H1 (cell line): ENCODE results near the gene NODAL. TPM values are rescaled to one million over a fixed set of nuclear protein-coding genes. Genes with fewer than 3 reads are reported as not detected.

Source experiments
- BACH1 ChIP-seq: IDR thresholded peaks from 2 replicates; pipeline ENCODE4 v1.6.1; 2012; ENCODE audit warnings: low read length, improper control_type of control experiment
- BRCA1 ChIP-seq: IDR thresholded peaks from 2 replicates; pipeline ENCODE4 v1.6.1; 2012; ENCODE audit warnings: low read depth, low read length, improper control_type of control experiment
- CBX8 ChIP-seq: fragments of 300-800, 300-1000 bp; sonication (generic); IDR thresholded peaks from 2 replicates; pipeline ENCODE4 v1.7.1; 2016; ENCODE audit warnings: low read depth, low read length, borderline replicate concordance
- CHD1 ChIP-seq: IDR thresholded peaks from 2 replicates; pipeline ENCODE4 v1.6.1; 2012; ENCODE audit warnings: low read depth, low read length, improper control_type of control experiment
- CTBP2 ChIP-seq: IDR thresholded peaks from 2 replicates; pipeline ENCODE4 v1.7.0; 2011; ENCODE audit warnings: borderline replicate concordance, mild to moderate bottlenecking, moderate library complexity, mixed read lengths, low read length; ENCODE audit not compliant: insufficient read depth, insufficient read length
- EP300 ChIP-seq, 2 experiments: IDR thresholded peaks; 1 replicate in 1 of 2; 2 replicates in 1 of 2; pipeline ENCODE4 v1.6.1; 2011 to 2012; ENCODE audit warnings: low read depth in 2 of 2, low read length in 2 of 2, mild to moderate bottlenecking in 2 of 2, borderline replicate concordance in 1 of 2, inconsistent platforms in 1 of 2, moderate library complexity in 1 of 2
- GTF2F1 ChIP-seq: IDR thresholded peaks from 2 replicates; pipeline ENCODE4 v1.6.1; 2012; ENCODE audit warnings: low read depth, low read length, improper control_type of control experiment, borderline replicate concordance
- MAFK ChIP-seq: IDR thresholded peaks from 2 replicates; pipeline ENCODE4 v1.6.1; 2012; ENCODE audit warnings: low read depth, mild to moderate bottlenecking, improper control_type of control experiment, low read length
- NANOG ChIP-seq: IDR thresholded peaks from 2 replicates; pipeline ENCODE4 v1.6.1; 2011; ENCODE audit warnings: low read length, low read depth, mild to moderate bottlenecking, inconsistent platforms; ENCODE audit not compliant: insufficient read depth, poor library complexity, severe bottlenecking
- NRF1 ChIP-seq: IDR thresholded peaks from 2 replicates; pipeline ENCODE4 v1.6.1; 2011; ENCODE audit warnings: mild to moderate bottlenecking, low read depth, low read length, improper control_type of control experiment
- POU5F1 ChIP-seq: IDR thresholded peaks from 2 replicates; pipeline ENCODE4 v1.6.1; 2011; ENCODE audit warnings: low read depth, mild to moderate bottlenecking, low read length, moderate library complexity
- RAD21 ChIP-seq, 2 experiments: IDR thresholded peaks in 1 of 2; conservative IDR thresholded peaks in 1 of 2; 2 replicates each; pipeline ENCODE4 v1.6.1; 2011; ENCODE audit warnings: low read depth in 2 of 2, low read length in 2 of 2, improper control_type of control experiment in 1 of 2, inconsistent platforms in 1 of 2, mild to moderate bottlenecking in 1 of 2, moderate library complexity in 1 of 2
- SAP30 ChIP-seq: fragments of 300-600 bp; sonication (generic); IDR thresholded peaks from 2 replicates; pipeline ENCODE4 v1.7.1; 2012; ENCODE audit warnings: low read length, moderate library complexity, mild to moderate bottlenecking, inconsistent platforms; ENCODE audit not compliant: insufficient read depth, insufficient replicate concordance
- SP2 ChIP-seq: IDR thresholded peaks from 2 replicates; pipeline ENCODE4 v1.6.1; 2012; ENCODE audit warnings: mild to moderate bottlenecking, low read length, inconsistent platforms
- SP4 ChIP-seq: IDR thresholded peaks from 2 replicates; pipeline ENCODE4 v1.6.1; 2012; ENCODE audit warnings: low read length, inconsistent platforms
- SRF ChIP-seq: IDR thresholded peaks from 2 replicates; pipeline ENCODE4 v1.6.1; 2011; ENCODE audit warnings: mild to moderate bottlenecking, low read depth, low read length, moderate library complexity
- TBP ChIP-seq: IDR thresholded peaks from 2 replicates; pipeline ENCODE4 v1.6.1; 2011; ENCODE audit warnings: low read depth, low read length, improper control_type of control experiment
- TCF12 ChIP-seq: IDR thresholded peaks from 2 replicates; pipeline ENCODE4 v1.6.1; 2011; ENCODE audit warnings: low read depth, mild to moderate bottlenecking, low read length
- ZNF274 ChIP-seq: IDR thresholded peaks from 2 replicates; pipeline ENCODE4 v1.7.0; 2012; ENCODE audit warnings: low read length, borderline replicate concordance; ENCODE audit errors: extremely low read depth
- polyA plus RNA-seq, 7 experiments: library from polyadenylated mRNA; depleted of rRNA in 3 of 7; stranded (reverse) in 5 of 7; unstranded in 2 of 7; fragments of >200 nt in 5 of 7; fragments of 200-250 nt in 2 of 7; gene quantifications; 1 replicate in 5 of 7; 2 replicates in 1 of 7; 4 replicates in 1 of 7; pipeline versions ENCODE4 v1.2.1 to v1.2.3, GENCODE V29; 2011 to 2013; ENCODE audit warnings: missing spikeins in 2 of 7, mixed read lengths in 2 of 7
- total RNA-seq: library from RNA; stranded (reverse); fragmentation: NEBNext Ultra II Directional; extraction: Animal tissue kit (Norgen Biotek cat#: 25700); gene quantifications from 2 replicates; pipeline ENCODE4 v1.2.1, GENCODE V29; 2021
- TF ChIP-seq, protein P1 (sequence below), 3 experiments: IDR thresholded peaks; 1 replicate in 2 of 3; 2 replicates in 1 of 3; pipeline versions ENCODE4 v1.5.1 to v1.6.1; 2011; ENCODE audit warnings: low read length in 3 of 3, mild to moderate bottlenecking in 3 of 3, inconsistent platforms in 2 of 3, low read depth in 1 of 3, moderate library complexity in 1 of 3; ENCODE audit not compliant: insufficient read depth in 1 of 3; ENCODE audit errors: control extremely low read depth in 1 of 3
- TF ChIP-seq, protein P2 (sequence below): IDR thresholded peaks from 2 replicates; pipeline ENCODE4 v1.6.1; 2011; ENCODE audit warnings: low read length, improper control_type of control experiment

NODAL gene
- total and polyA plus RNA-seq, 2 of the 8 experiments (the other 6 are each of a cell fraction or from before 2014, with no cell fraction given) = 2.0 to 7.3 TPM

GRCh38 chr10:70437721-70438120 is 3.8 kb downstream of the NODAL start (continued):
- TF ChIP-seq CBX8 (no peak), SRF (no peak), RAD21 (IDR thresholded peaks at IDR 0.05 in 1 of 2, conservative IDR thresholded peaks at IDR 0.05 in 1 of 2; ENCODE audit: low read depth in 2 of 2, low read length in 2 of 2) (peak in 1 of 2 experiments; percentile 19; a peak in 1 of 4 replicates), BACH1 (peak; percentile 93), EP300 (IDR thresholded peaks at IDR 0.05; ENCODE audit: borderline replicate concordance in 1 of 2, low read depth in 2 of 2, low read length in 2 of 2) (no peak), MAFK (peak; percentile 73; the same call in 1 of the 2 replicates), TBP (no peak), TCF12 (0 out of 2 replicates have a peak, but pooled peaks have one; percentile 20), NANOG (no peak), POU5F1 (no peak), SP4 (no peak), SP2 (no peak), NRF1 (no peak), CHD1 (no peak), SAP30 (no peak), GTF2F1 (no peak), ZNF274 (no peak), BRCA1 (no peak), CTBP2 (no peak)
- TF ChIP-seq, protein P1, sequence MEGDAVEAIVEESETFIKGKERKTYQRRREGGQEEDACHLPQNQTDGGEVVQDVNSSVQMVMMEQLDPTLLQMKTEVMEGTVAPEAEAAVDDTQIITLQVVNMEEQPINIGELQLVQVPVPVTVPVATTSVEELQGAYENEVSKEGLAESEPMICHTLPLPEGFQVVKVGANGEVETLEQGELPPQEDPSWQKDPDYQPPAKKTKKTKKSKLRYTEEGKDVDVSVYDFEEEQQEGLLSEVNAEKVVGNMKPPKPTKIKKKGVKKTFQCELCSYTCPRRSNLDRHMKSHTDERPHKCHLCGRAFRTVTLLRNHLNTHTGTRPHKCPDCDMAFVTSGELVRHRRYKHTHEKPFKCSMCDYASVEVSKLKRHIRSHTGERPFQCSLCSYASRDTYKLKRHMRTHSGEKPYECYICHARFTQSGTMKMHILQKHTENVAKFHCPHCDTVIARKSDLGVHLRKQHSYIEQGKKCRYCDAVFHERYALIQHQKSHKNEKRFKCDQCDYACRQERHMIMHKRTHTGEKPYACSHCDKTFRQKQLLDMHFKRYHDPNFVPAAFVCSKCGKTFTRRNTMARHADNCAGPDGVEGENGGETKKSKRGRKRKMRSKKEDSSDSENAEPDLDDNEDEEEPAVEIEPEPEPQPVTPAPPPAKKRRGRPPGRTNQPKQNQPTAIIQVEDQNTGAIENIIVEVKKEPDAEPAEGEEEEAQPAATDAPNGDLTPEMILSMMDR (IDR thresholded peaks at IDR 0.05; ENCODE audit: control extremely low read depth in 1 of 3, insufficient read depth in 1 of 3, low read depth in 1 of 3, low read length in 3 of 3) = peak; percentile 17 to 21 (median 21); a peak in 3 of 4 replicates
- TF ChIP-seq, protein P2, sequence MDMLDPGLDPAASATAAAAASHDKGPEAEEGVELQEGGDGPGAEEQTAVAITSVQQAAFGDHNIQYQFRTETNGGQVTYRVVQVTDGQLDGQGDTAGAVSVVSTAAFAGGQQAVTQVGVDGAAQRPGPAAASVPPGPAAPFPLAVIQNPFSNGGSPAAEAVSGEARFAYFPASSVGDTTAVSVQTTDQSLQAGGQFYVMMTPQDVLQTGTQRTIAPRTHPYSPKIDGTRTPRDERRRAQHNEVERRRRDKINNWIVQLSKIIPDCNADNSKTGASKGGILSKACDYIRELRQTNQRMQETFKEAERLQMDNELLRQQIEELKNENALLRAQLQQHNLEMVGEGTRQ = no peak
